HFF-Myc (cell line): Measurements from ENCODE around the gene SIRT6.
"Not testable (repeated sequence)": the region's sequence is repeated elsewhere in the genome, so short reads cannot be mapped to it uniquely, and the experiment has no call there.

ENCODE experiments used
- DNase-seq: peaks from one replicate; pipeline ENCODE4 v3.0.0-alpha.2; 2011; ENCODE audit warnings: low read depth; ENCODE audit errors: extremely low read depth
- H3K4me3 ChIP-seq: replicated peaks from 2 replicates; pipeline ENCODE4 v1.5.1; 2011; ENCODE audit warnings: low read depth, mild to moderate bottlenecking, control low read depth, low read length
- TF ChIP-seq, protein P1 (sequence below): IDR thresholded peaks from 2 replicates; pipeline ENCODE4 v1.5.1; 2012; ENCODE audit warnings: mild to moderate bottlenecking, low read depth, low read length, control low read depth; ENCODE audit errors: missing control alignments

The SIRT6 gene

DNA sequence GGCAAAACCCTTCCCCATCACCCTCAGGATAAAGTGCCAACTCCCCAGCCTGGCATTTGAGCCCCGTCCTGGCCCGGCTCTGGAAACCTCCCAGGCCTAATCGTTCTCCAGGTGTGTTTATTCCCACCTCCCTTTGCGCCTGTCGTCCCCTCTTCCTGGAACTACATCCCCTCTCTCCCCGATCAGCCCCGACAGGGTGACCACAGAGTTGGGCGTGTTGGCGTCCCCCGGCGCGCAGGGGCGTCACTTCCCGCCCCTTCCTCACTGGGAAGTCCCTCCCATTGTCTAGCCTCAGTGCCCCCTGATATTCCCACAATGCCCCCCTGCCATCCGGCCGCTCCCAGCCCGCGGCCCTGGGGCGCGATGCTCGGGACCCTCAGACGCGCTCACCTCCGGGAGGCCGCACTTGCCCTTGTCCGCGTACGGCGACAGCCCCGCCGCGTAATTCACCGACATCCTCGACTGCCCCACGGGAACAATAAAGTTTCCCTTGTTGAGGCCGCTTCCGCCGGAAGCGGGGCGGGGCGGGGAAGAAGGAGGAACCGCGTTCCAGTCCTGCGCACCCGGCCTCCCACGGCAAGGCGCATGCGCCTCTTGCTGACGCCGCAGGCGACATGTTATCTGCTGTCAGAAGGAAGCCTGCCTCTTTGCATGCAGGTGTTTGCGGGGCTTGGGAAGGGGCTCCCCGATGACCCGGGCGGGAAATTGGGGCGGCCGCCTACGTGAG lies at the start of gene SIRT6, which contains the start of gene ANKRD24:
SIRT6 (minus strand) TSS at position 480 of the 727 bp plus-strand sequence; CDS start at position 456, 24 bp downstream.
ANKRD24 (plus strand) TSS at position 606 of the 727 bp plus-strand sequence. CDS start 3,737 bp downstream, outside the sequence.
- TF ChIP-seq, protein P1, sequence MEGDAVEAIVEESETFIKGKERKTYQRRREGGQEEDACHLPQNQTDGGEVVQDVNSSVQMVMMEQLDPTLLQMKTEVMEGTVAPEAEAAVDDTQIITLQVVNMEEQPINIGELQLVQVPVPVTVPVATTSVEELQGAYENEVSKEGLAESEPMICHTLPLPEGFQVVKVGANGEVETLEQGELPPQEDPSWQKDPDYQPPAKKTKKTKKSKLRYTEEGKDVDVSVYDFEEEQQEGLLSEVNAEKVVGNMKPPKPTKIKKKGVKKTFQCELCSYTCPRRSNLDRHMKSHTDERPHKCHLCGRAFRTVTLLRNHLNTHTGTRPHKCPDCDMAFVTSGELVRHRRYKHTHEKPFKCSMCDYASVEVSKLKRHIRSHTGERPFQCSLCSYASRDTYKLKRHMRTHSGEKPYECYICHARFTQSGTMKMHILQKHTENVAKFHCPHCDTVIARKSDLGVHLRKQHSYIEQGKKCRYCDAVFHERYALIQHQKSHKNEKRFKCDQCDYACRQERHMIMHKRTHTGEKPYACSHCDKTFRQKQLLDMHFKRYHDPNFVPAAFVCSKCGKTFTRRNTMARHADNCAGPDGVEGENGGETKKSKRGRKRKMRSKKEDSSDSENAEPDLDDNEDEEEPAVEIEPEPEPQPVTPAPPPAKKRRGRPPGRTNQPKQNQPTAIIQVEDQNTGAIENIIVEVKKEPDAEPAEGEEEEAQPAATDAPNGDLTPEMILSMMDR, result no peak
- peak within 1 kb of the TSS; percentile 73 for H3K4me3 ChIP-seq
- peak; percentile 73 for DNase-seq

DNA sequence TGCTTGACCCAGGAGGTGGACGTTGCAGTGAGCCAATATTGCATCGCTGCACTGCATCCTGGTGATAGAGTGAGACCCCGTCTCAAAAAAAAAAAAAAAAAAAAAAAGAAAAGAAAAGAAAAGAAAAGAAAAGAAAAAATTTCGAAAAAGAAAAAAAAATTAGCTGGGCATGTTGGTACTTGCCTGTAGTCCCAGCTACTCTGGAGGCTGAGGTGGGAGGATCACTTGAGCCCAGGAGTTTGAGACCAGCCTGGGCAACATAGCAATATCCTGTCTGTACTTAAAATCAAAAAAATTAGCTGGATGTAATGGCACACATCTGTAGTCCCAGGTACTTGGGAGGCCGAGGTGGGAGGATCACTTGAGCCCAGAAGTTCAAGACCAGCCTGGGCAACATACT lies 49.8 kb upstream of the SIRT6 start:
- not testable (repeated sequence) for H3K4me3 ChIP-seq, DNase-seq

DNA sequence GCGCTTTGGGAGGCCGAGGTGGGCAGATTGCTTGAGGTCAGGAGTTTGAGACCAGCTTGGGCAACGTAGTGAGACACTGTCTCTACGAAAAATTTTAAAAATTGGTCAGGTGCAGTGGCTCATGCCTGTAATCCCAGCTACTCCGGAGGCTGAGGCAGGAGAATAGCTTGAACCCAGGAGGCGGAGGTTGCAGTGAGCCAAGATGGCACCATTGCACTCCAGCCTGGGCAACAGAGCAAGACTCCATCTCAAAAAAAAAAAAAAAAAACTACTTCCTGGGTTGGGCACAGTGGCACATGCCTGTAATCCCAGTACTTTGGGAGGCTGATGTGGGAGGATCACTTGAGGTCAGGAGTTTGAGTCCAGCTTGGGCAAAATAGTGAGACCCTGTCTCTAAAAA lies 49.2 kb upstream of the SIRT6 start:
- DNase-seq, H3K4me3 ChIP-seq: not testable (repeated sequence)

DNA sequence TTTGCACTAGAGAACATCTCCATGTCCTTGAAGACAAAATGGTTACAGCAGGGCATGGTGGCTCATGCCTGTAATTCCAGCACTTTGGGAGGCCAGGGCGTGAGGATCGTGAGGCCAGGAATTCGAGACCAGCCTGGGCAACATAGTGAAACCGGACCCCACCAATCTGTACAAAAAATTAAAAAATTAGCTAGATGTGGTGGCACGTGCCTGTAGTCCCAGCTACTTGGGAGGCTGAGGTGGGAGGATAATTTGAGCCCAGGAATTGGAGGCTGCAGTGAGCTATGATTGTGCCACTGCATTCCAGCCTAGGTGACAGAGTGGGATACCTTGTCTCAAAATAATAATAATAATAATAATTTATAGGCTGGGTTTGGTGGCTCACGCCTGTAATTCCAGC lies 47.9 kb upstream of the SIRT6 start:
- not testable (repeated sequence) for H3K4me3 ChIP-seq, DNase-seq

DNA sequence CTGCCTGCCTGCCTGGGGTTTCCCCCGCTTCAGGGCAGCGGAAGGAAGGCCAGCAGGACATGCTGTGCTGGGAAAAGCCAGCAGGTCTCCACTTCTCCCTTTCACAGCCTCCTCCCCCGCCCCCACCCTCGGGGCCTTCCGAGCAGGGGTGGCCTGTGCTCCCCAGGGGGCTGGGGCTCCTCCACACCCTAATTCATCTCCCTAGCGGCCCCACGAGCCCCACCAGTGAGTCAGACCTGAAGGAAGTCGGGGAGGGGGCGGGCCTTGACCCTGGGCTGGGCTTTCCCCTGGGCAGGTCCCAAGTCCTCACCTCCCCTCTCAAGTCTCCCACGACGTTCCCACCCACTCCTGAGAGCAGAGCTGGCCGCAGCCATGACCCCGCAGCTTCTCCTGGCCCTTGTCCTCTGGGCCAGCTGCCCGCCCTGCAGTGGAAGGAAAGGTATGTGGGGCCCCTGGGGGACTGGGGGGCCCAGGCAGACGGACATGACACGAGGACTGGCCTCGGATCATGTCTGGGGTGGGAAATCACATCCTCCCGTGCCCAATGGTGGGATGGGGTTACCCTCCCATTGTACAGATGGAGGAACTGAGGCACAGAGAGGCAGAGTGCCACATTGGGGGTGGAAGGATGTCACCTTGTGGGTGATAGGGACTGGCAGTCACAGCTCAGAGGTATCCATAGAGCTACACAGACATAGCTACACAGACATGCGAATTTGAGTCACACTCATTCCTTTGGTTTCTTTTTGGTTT lies 47.0 kb upstream of the SIRT6 start, which contains the start of gene EBI3:
EBI3 (plus strand) TSS at position 345 of the 753 bp plus-strand sequence; CDS start at position 373, 28 bp downstream.
- TF ChIP-seq, protein P1, result no peak
- DNase-seq, result no peak
- no peak within 1 kb of the TSS for H3K4me3 ChIP-seq

DNA sequence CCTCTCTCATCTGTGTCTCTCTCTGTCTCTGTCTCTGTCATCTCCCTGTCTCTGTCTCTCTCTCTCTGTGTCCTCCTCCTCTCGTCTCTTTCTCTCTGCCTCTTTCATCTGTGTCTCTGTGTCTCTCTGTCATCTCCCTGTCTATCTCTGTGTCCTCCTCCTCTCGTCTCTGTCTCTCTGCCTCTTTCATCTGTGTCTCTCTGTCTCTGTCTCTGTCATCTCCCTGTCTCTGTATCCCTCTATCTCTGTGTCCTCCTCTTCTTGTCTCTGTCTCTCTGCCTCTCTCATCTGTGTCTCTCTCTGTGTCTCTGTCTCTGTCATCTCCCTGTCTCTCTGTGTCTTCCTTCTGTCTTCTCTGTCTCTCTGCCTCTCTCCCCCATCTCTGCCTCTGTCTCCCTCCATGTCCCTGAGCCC lies 46.4 kb upstream of the SIRT6 start:
- H3K4me3 ChIP-seq, result no peak overlapping the region
- TF ChIP-seq, protein P1, result no peak
- no peak for DNase-seq

DNA sequence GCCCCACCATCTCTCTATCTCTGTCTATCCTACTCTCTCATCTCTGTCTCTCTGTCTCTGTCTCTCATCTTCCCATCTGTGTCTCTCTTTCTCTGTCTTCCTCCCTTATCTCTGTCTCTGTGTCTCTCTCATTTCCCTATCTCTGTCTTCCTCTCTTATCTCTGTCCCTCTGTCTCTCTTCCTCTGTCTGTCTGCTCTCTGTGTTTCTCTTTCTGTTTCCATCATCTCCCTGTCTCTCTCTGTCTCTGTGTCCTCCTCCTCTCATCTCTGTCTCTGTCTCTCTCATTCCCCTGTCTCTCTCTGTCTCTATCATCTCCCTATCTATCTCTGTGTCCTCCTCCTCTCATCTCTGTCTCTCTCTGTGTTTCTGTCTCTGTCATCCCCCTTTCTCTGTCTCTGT lies 45.4 kb upstream of the SIRT6 start:
- TF ChIP-seq, protein P1, result no peak
- H3K4me3 ChIP-seq, result no peak overlapping the region
- DNase-seq, result no peak

DNA sequence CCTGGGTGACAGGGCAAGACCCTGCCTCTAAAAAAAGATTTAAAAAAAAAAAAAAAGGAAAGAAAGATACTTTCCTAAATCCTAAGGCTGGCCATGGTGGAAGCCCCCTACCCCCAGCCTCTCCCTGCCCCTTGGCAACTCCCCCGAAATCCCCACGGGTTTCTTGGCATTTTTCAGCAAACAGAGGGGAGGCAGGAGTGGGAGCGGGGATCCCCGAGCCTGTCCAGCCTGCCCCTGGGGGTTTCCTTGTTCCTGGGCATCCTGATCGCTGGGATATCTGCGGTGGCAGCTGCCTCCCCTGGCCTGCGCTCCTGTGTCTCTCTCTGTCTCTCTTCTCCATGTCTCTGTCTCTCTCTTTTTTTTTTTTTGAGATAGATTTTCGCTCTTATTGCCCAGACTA lies 43.5 kb upstream of the SIRT6 start:
- no peak for DNase-seq
- no peak overlapping the region for H3K4me3 ChIP-seq
- TF ChIP-seq, protein P1, result no peak
